Thoracic aorta (tissue), 2 donors: ENCODE measurements around the gene CAMTA2. TPM values are rescaled to one million over a fixed set of nuclear protein-coding genes. Genes with fewer than 3 reads are reported as not detected.

ENCODE experiments used
- ATAC-seq: fragments of 150-250 bp; one replicate; pipeline ENCODE4 v1.8.0; 2017; ENCODE audit warnings: low read depth; ENCODE audit not compliant: insufficient number of reproducible peaks, low FRiP score
- DNase-seq: peaks from one replicate; pipeline ENCODE4 v3.0.0-alpha.2; 2020; ENCODE audit warnings: low spot score
- H3K27ac ChIP-seq, 2 donors: fragments of 200-600 bp; sonication (generic); 1 replicate in 1 of 2; 2 replicates in 1 of 2; pipeline ENCODE4 v1.5.1; 2016; ENCODE audit warnings: mild to moderate bottlenecking in 2 of 2, moderate library complexity in 2 of 2
- H3K27me3 ChIP-seq: fragments of 200-600 bp; sonication (generic); replicated peaks from 2 replicates; pipeline ENCODE4 v1.6.0; 2016; ENCODE audit warnings: mild to moderate bottlenecking; ENCODE audit not compliant: insufficient read depth
- H3K36me3 ChIP-seq: fragments of 200-600 bp; sonication (generic); one replicate; pipeline ENCODE4 v1.5.1; 2016
- H3K4me1 ChIP-seq, 2 donors: fragments of 200-600 bp; sonication (generic); 1 replicate in 1 of 2; 2 replicates in 1 of 2; pipeline versions ENCODE4 v1.5.1 to v1.6.0; 2016; ENCODE audit warnings: low read depth in 2 of 2, mild to moderate bottlenecking in 1 of 2; ENCODE audit not compliant: control insufficient read depth in 1 of 2
- H3K4me3 ChIP-seq: fragments of 200-600 bp; sonication (generic); 2 replicates; pipeline ENCODE4 v1.5.1; 2016; ENCODE audit warnings: mild to moderate bottlenecking
- H3K9me3 ChIP-seq: fragments of 200-600 bp; sonication (generic); 2 replicates; pipeline ENCODE4 v1.5.1; 2016
- CTCF ChIP-seq: fragments of 200-600 bp; sonication (generic); IDR thresholded peaks from one replicate; pipeline ENCODE4 v1.5.1; 2019; ENCODE audit warnings: antibody characterized with exemption
- total RNA-seq, 2 donors: library from RNA; depleted of rRNA; stranded (reverse); fragments of >200 nt; gene quantifications; one replicate each; pipeline versions ENCODE4 v1.1.0 to v1.2.3, GENCODE V29; 2016

CAMTA2 gene
- total RNA-seq, 2 donors from 2014 or later = 31.3 to 34.0 TPM

GRCh38 chr17:4998732-4999429, 11.4 kb upstream of the CAMTA2 start:
- Histone ChIP-seq H3K27ac (peak overlapping the region; percentile 92 to 95), H3K27me3 (no peaks in the 10 kb centered on the region), H3K4me3 (peak overlapping the region; percentile 97), H3K9me3 (no peaks in the 10 kb centered on the region), H3K36me3 (peaks cover 29% of the 10 kb centered on the region), H3K4me1 (peaks cover 16 to 32% of the 10 kb centered on the region in 2 donors)
- ATAC-seq = no peak
- no peak for TF ChIP-seq CTCF
- DNase-seq = no peak

DNA sequence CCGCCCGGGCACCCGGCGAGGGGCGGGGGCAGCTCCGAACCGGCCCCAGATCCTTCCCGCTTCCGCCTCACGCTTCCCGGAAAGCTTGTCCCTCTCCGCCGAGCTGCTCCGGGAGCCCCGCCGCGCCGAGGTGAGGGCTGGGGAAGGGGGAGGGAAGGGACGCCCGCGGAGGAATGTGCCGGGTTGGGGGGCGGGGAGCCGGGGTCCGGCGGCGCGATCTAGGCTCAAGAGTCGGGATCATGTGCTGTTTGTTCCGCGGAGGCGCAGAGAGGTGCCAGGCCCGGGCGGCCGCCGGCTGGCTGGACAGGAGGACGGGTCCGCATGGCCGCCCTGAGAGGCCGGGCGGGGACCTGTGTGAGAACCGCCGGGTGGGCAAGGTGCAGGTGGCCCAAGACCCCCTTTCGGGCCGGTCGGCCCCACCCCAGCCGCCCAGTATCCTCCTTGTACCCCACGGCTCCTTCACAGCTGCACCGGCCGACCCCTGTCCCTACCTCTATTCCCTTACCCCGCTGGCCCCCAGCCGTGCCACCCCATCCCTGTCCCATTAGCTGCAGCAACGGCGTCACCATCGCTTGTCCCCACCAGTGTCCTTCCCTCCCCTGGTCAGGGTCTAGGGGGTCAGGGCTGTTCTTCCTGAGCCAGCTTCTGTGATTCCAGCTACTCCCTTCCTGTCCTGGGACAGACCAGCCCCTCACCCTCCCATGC, 10.7 kb upstream of the CAMTA2 start:
- Histone ChIP-seq H3K9me3 (no peaks in the 10 kb centered on the region), H3K27me3 (no peaks in the 10 kb centered on the region), H3K4me3 (peak overlapping the region; percentile 97), H3K36me3 (peaks cover 21% of the 10 kb centered on the region), H3K27ac (peak overlapping the region; percentile 92 to 95), H3K4me1 (peaks cover 16 to 32% of the 10 kb centered on the region in 2 donors)
- TF ChIP-seq CTCF = no peak
- peak; percentile 2 for ATAC-seq
- no peak for DNase-seq

DNA sequence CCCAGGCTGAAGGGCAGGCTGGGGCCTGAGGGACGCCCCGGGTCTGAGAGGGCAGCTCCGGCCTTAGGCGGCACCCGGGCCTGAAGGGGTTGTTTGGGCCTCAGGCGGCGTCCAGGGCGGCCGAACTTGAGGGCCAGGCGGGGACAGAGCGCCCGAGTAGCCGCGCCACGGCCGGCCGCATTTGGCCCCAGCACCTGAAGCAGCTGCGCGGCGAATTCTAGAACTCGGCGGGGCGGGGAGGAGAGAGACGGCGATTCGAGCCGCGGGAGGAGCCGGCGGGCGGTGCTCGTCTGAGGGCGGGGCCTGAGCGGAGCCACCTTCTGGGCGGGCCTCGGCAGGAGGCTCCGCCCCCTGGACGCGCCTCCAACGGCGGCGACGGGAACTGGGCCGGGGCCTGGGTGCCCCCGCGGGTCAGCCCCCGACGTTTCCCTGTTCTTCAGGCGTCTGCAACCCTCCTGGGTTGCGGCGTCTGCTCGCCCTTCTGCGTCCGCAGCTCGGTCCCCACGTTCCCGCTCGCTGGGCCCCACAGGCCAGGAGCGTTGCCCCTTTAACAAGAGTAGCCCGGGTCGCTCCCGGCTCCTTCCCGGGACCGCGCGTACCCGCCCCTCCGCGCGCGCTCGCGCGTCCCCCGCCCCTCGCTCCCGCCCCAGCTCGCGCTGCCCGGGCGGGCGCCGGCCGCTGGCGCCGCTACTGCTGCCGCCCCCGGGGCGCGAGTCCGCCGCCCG, 10.0 kb upstream of the CAMTA2 start, which contains the start of the genes INCA1 and KIF1C:
INCA1 (minus strand) TSS at position 221 of the 725 bp plus-strand sequence. CDS start 3,085 bp downstream, outside the sequence.
KIF1C (plus strand) TSS at position 649 of the 725 bp plus-strand sequence. CDS start 2,297 bp downstream, outside the sequence.
- H3K4me3 ChIP-seq = peak within 1 kb of the TSS; percentile 97
- H3K27me3 ChIP-seq = no peaks in the 10 kb centered on the region
- DNase-seq (peak; percentile 71), ATAC-seq (peak; percentile 96)
- H3K27ac ChIP-seq = peak within 1 kb of the TSS; percentile 92 to 95
- TF ChIP-seq CTCF = peak; percentile 32
- H3K9me3 ChIP-seq = no peaks in the 10 kb centered on the region
- H3K4me1 ChIP-seq = peaks cover 16 to 32% of the 10 kb centered on the region in 2 donors
- H3K36me3 ChIP-seq = peaks cover 14% of the 10 kb centered on the region

DNA sequence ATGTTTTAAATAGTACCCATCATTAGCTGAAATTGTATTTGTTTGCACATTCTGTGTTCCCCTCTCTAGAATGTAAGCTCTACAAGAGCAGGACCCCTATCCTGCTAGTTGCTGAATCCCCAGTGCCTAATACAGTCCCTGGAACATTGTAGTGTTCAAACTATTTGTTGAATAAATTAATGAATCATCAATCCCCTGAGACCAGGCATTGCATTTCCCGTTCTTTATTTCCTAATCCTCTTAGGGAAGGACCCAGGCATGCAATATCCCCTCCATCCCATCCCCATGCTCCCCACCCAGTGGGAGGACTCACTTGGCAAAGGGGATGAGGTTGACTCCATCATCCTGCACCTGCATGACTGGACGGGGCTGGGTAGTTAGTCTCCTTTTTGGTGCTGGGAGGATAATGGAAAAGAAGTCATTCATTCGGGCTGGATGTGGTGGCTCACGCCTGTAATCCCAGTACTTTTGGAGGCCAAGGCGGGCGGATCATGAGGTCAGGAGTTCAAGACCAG, 6.7 kb upstream of the CAMTA2 start:
- no peak for DNase-seq
- H3K4me3 ChIP-seq = no peak overlapping the region
- peaks cover 3 to 14% of the 10 kb centered on the region in 2 donors for H3K4me1 ChIP-seq
- no peak overlapping the region for H3K27ac ChIP-seq
- TF ChIP-seq CTCF = no peak
- H3K9me3 ChIP-seq = no peaks in the 10 kb centered on the region
- no peak for ATAC-seq
- no peaks in the 10 kb centered on the region for H3K36me3 ChIP-seq
- no peaks in the 10 kb centered on the region for H3K27me3 ChIP-seq
